Endothelial cell of umbilical vein (primary cell): ENCODE data around the gene PHACTR1. TPM values are rescaled to one million over a fixed set of nuclear protein-coding genes. Genes with fewer than 3 reads are reported as not detected.

Experiments used
- BruUV-seq: library from RNA; stranded (reverse); fragments of 400-500 nt; replicated peaks from 2 replicates; lab custom pipeline; 2021; lab: Mats Ljungman, UMichigan
- CTCF ChIA-PET: fragments of 300-600, 350-600 bp; sonication (Branson Sonifier 250); formaldehyde crosslinking; loops from one replicate; lab custom pipeline; 2021; ENCODE audit warnings: antibody characterized with exemption, inconsistent platforms; lab: Charles Lee
- POLR2A ChIA-PET: fragments of 300-600, 350-600 bp; sonication (Branson Sonifier 250); formaldehyde crosslinking; loops from one replicate; lab custom pipeline; 2021; ENCODE audit warnings: antibody characterized with exemption, inconsistent platforms; lab: Charles Lee
- DNase-seq: peaks from one replicate; pipeline ENCODE4 v3.0.0-alpha.2; 2011; ENCODE audit warnings: low read depth, low spot score
- FAIRE-seq: peaks from 2 replicates; lab custom pipeline; 2011; peaks lifted over from hg19 to GRCh38; lab: Jason Lieb, UNC
- H2AFZ ChIP-seq: 2 replicates; pipeline ENCODE4 v1.6.0; 2012; ENCODE audit warnings: low read depth, low read length, control low read depth, inconsistent platforms
- H3K27ac ChIP-seq: 2 replicates; pipeline ENCODE4 v1.5.1; 2011; ENCODE audit warnings: low read depth, mild to moderate bottlenecking, control low read depth, low read length, moderate library complexity; ENCODE audit not compliant: insufficient read depth
- H3K27me3 ChIP-seq, 2 experiments: 2 replicates each; pipeline versions ENCODE4 v1.6.0 to v1.6.1; 2011; ENCODE audit warnings: low read length in 2 of 2, mixed read lengths in 1 of 2; ENCODE audit not compliant: control insufficient read depth in 2 of 2, insufficient read depth in 2 of 2
- H3K36me3 ChIP-seq, 2 experiments: 2 replicates in 1 of 2; 3 replicates in 1 of 2; pipeline ENCODE4 v1.5.1; 2011; ENCODE audit warnings: low read length in 2 of 2, mild to moderate bottlenecking in 1 of 2, moderate library complexity in 1 of 2; ENCODE audit not compliant: control insufficient read depth in 2 of 2, insufficient read depth in 2 of 2; ENCODE audit errors: extremely low read depth in 1 of 2
- H3K4me1 ChIP-seq: 3 replicates; pipeline ENCODE4 v1.5.1; 2011; ENCODE audit warnings: mild to moderate bottlenecking, low read length; ENCODE audit not compliant: control insufficient read depth, insufficient read depth; ENCODE audit errors: extremely low read depth
- H3K4me2 ChIP-seq: 2 replicates; pipeline ENCODE4 v1.6.1; 2011; ENCODE audit warnings: low read length, control low read depth, mixed read lengths; ENCODE audit not compliant: insufficient read depth
- H3K4me3 ChIP-seq, 3 experiments: fragments of 200-600 bp in 1 of 3; sonication (generic), shearing (Covaris generic) in 1 of 3; replicated peaks in 1 of 3; 2 replicates each; pipeline ENCODE4 v1.5.1; 2011 to 2016; ENCODE audit warnings: control low read depth in 3 of 3, low read length in 3 of 3, mild to moderate bottlenecking in 2 of 3, inconsistent platforms in 1 of 3, low read depth in 1 of 3, moderate library complexity in 1 of 3; ENCODE audit not compliant: insufficient read depth in 1 of 3
- H3K79me2 ChIP-seq: 2 replicates; pipeline ENCODE4 v1.6.0; 2012; ENCODE audit warnings: low read length, inconsistent platforms; ENCODE audit not compliant: control insufficient read depth, insufficient read depth
- H3K9ac ChIP-seq: replicated peaks from 2 replicates; pipeline ENCODE3; 2011; ENCODE audit warnings: low read length, control low read depth; ENCODE audit not compliant: insufficient read depth; ENCODE audit errors: extremely low read depth
- H3K9me1 ChIP-seq: replicated peaks from 3 replicates; pipeline ENCODE4 v1.6.0; 2011; ENCODE audit warnings: mild to moderate bottlenecking, low read length; ENCODE audit not compliant: control insufficient read depth, insufficient read depth; ENCODE audit errors: extremely low read depth
- H3K9me3 ChIP-seq: replicated peaks from 2 replicates; pipeline ENCODE4 v1.5.1; 2012; ENCODE audit warnings: low read length, inconsistent platforms; ENCODE audit not compliant: control insufficient read depth, insufficient read depth
- H4K20me1 ChIP-seq: replicated peaks from 2 replicates; pipeline ENCODE3; 2011; ENCODE audit warnings: mild to moderate bottlenecking, low read length; ENCODE audit not compliant: control insufficient read depth, insufficient read depth; ENCODE audit errors: extremely low read depth
- CTCF ChIP-seq, 2 donors: IDR thresholded peaks; 1 replicate in 1 of 2; 2 replicates in 1 of 2; pipeline ENCODE4 v1.5.1; 2011; ENCODE audit warnings: low read length in 2 of 2, mild to moderate bottlenecking in 2 of 2, moderate library complexity in 2 of 2, control low read depth in 1 of 2, inconsistent platforms in 1 of 2, low read depth in 1 of 2; ENCODE audit not compliant: insufficient read depth in 1 of 2; ENCODE audit errors: extremely low read depth in 1 of 2
- EZH2 ChIP-seq: IDR thresholded peaks from 2 replicates; pipeline ENCODE4 v1.6.1; 2012; ENCODE audit warnings: borderline replicate concordance, low read depth, mild to moderate bottlenecking, moderate library complexity, low read length, inconsistent platforms; ENCODE audit not compliant: severe bottlenecking
- FOS ChIP-seq: IDR thresholded peaks from 2 replicates; pipeline ENCODE4 v1.6.1; 2011; ENCODE audit warnings: mild to moderate bottlenecking, low read length, moderate library complexity, borderline replicate concordance; ENCODE audit not compliant: insufficient read depth
- GATA2 ChIP-seq: IDR thresholded peaks from 2 replicates; pipeline ENCODE4 v1.7.0; 2011; ENCODE audit warnings: low read depth, mild to moderate bottlenecking, moderate library complexity, mixed read lengths, low read length; ENCODE audit not compliant: insufficient read length, insufficient read depth
- JUN ChIP-seq: IDR thresholded peaks from 2 replicates; pipeline ENCODE4 v1.6.1; 2011; ENCODE audit warnings: borderline replicate concordance, low read depth; ENCODE audit not compliant: insufficient read length, insufficient read depth
- MYC ChIP-seq: IDR thresholded peaks from one replicate; pipeline ENCODE4 v1.6.1; 2011; ENCODE audit warnings: mild to moderate bottlenecking, low read depth, low read length
- POLR2A ChIP-seq: IDR thresholded peaks from 2 replicates; pipeline ENCODE4 v1.6.1; 2012; ENCODE audit warnings: low read depth, mild to moderate bottlenecking, control low read depth, low read length
- POLR2AphosphoS5 ChIP-seq: IDR thresholded peaks from 2 replicates; pipeline ENCODE4 v1.6.1; 2012; ENCODE audit warnings: low read depth, mild to moderate bottlenecking, control low read depth, low read length, moderate library complexity; ENCODE audit not compliant: insufficient read depth
- dilution Hi-C: fragments of 300-500 bp; cut with MboI; formaldehyde crosslinking; loops from one replicate; pipeline ENCODE4 v1.15.0; 2019; ENCODE audit warnings: low sequenced_read_pairs; ENCODE audit not compliant: extremely low pct_ligation_motif_present
- intact Hi-C: fragments of 100-400 bp; cut with micrococcal nuclease; formaldehyde crosslinking; loops from one replicate; pipeline ENCODE4 v1.10.0; 2022
- polyA plus RNA-seq, 4 experiments: library from polyadenylated mRNA; depleted of rRNA in 3 of 4; stranded (reverse) in 3 of 4; unstranded in 1 of 4; fragments of >200 nt; gene quantifications; 2 replicates each; pipeline versions ENCODE4 v1.2.1 to v1.2.3, GENCODE V29; 2011 to 2012; ENCODE audit warnings: missing spikeins in 1 of 4
- total RNA-seq: library from RNA; stranded (reverse); gene quantifications from 2 replicates; pipeline ENCODE4 v1.2.3, GENCODE V29; 2021
- TF ChIP-seq, protein P1 (sequence below): IDR thresholded peaks from 2 replicates; pipeline ENCODE4 v1.6.1; 2011; ENCODE audit not compliant: insufficient read depth, insufficient read length

The PHACTR1 gene
- total and polyA plus RNA-seq, 2 donors (not counting 3 experiments of a cell fraction or from before 2014, with no cell fraction given): 2.4 to 23.2 TPM

- ChIA-PET CTCF (interaction anchor here (0.6 to 1.7 kb wide), 3 partner anchors 25 to 236 kb away, joined by 3 to 4 read pairs (median 3); no protein-coding TSS in a partner anchor), POLR2A (no interaction called here)
- H3K4me3 ChIP-seq: no peak overlapping the region
- no peaks in the 10 kb centered on the region for H4K20me1 ChIP-seq
- DNase-seq (no peak), FAIRE-seq (no peak)
- H3K9me1 ChIP-seq: no peaks in the 10 kb centered on the region
- BruUV-seq: no TSS peak
- H3K36me3 ChIP-seq: no peaks in the 10 kb centered on the region
- no peaks in the 10 kb centered on the region for H3K4me1 ChIP-seq
- dilution Hi-C loops (no loop called here), intact Hi-C loops (no loop called here)
- H3K9ac ChIP-seq: no peak overlapping the region
- H3K4me2 ChIP-seq: no peak overlapping the region
- no peaks in the 10 kb centered on the region for H3K9me3 ChIP-seq
- no peak for TF ChIP-seq POLR2AphosphoS5
- TF ChIP-seq MYC: no peak
- no peak overlapping the region for H3K27ac ChIP-seq
- H3K27me3 ChIP-seq: no peaks in the 10 kb centered on the region
- H3K79me2 ChIP-seq: no peaks in the 10 kb centered on the region
- H2AFZ ChIP-seq: no peak overlapping the region
These were observed 449.7 kb downstream of the PHACTR1 start for GRCh38 chr6:13166269-13166668.

DNA sequence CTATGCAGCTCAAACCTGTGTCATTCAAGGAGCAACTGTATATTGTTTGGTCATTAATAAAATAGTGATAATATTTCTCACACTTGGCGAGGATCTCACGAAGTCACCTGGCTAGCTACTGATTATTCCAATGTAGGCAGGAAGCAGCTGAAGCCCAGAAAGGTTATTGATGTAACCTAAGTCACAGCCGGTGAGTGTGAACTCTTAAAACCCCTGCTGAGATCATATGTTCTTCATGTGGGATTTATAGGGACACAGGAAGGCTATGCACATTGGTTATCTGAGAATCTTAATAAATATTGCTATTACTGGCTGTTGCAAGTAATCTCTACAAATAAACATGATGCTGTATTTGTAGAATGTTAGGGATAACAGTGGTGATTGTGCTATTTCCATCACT, 450.3 kb downstream of the PHACTR1 start:
- TF ChIP-seq GATA2: no peak
- no peak for TF ChIP-seq POLR2AphosphoS5
- TF ChIP-seq MYC: no peak
- TF ChIP-seq FOS: no peak
- TF ChIP-seq, protein P1, sequence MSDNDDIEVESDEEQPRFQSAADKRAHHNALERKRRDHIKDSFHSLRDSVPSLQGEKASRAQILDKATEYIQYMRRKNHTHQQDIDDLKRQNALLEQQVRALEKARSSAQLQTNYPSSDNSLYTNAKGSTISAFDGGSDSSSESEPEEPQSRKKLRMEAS: no peak
- TF ChIP-seq EZH2: no peak
- no peak for TF ChIP-seq JUN
- no peak for TF ChIP-seq POLR2A
- no peak for TF ChIP-seq CTCF (IDR thresholded peaks at IDR 0.05; ENCODE audit: extremely low read depth in 1 of 2, insufficient read depth in 1 of 2, low read depth in 1 of 2, low read length in 2 of 2)
- Histone ChIP-seq H3K4me3 (no peak overlapping the region), H2AFZ (no peak overlapping the region), H3K79me2 (no peaks in the 10 kb centered on the region), H3K9me1 (no peaks in the 10 kb centered on the region), H3K36me3 (no peaks in the 10 kb centered on the region), H3K9ac (no peak overlapping the region), H3K27ac (no peak overlapping the region), H4K20me1 (no peaks in the 10 kb centered on the region), H3K4me1 (no peaks in the 10 kb centered on the region), H3K9me3 (no peaks in the 10 kb centered on the region), H3K27me3 (no peaks in the 10 kb centered on the region), H3K4me2 (no peak overlapping the region)
- intact Hi-C loops: no loop called here
- dilution Hi-C loops: no loop called here
- FAIRE-seq: no peak
- CTCF ChIA-PET: interaction anchor here (0.6 to 1.7 kb wide), 3 partner anchors 26 to 236 kb away, joined by 3 to 4 read pairs (median 3); no protein-coding TSS in a partner anchor
- no peak for DNase-seq
- POLR2A ChIA-PET: no interaction called here
- BruUV-seq: no TSS peak
